GM06990 (cell line): ENCODE data around the gene DTYMK.

Experiments
- DNase-seq: peaks from one replicate; pipeline ENCODE4 v3.0.0-alpha.2; 2011; ENCODE audit not compliant: insufficient read length; ENCODE audit errors: extremely low read depth
- H3K27me3 ChIP-seq: replicated peaks from 2 replicates; pipeline ENCODE4 v1.6.0; 2011; ENCODE audit warnings: low read length; ENCODE audit not compliant: control insufficient read depth, insufficient read depth
- H3K36me3 ChIP-seq: 2 replicates; pipeline ENCODE4 v1.5.1; 2011; ENCODE audit warnings: low read length; ENCODE audit not compliant: control insufficient read depth, insufficient read depth
- H3K4me3 ChIP-seq: replicated peaks from 2 replicates; pipeline ENCODE4 v1.5.1; 2011; ENCODE audit warnings: low read depth, mild to moderate bottlenecking, control low read depth, low read length
- CTCF ChIP-seq: IDR thresholded peaks from 2 replicates; pipeline ENCODE4 v1.5.1; 2011; ENCODE audit warnings: low read length, control low read depth, mild to moderate bottlenecking, inconsistent platforms; ENCODE audit not compliant: insufficient read depth, poor library complexity, severe bottlenecking

The DTYMK gene

GRCh38 chr2:241649927-241650326 lies 36.7 kb downstream of the DTYMK start:
- H3K36me3 ChIP-seq, result peaks cover 22% of the 10 kb centered on the region
- no peaks in the 10 kb centered on the region for H3K27me3 ChIP-seq
- no peak for TF ChIP-seq CTCF
- DNase-seq, result no peak
- no peak overlapping the region for H3K4me3 ChIP-seq

GRCh38 chr2:241649404-241649803 lies 37.2 kb downstream of the DTYMK start:
- no peak overlapping the region for H3K4me3 ChIP-seq
- no peak for DNase-seq
- H3K27me3 ChIP-seq, result no peaks in the 10 kb centered on the region
- peaks cover 18% of the 10 kb centered on the region for H3K36me3 ChIP-seq
- TF ChIP-seq CTCF, result no peak

GRCh38 chr2:241648453-241648852 lies 38.2 kb downstream of the DTYMK start:
- no peaks in the 10 kb centered on the region for H3K27me3 ChIP-seq
- peaks cover 18% of the 10 kb centered on the region for H3K36me3 ChIP-seq
- no peak for TF ChIP-seq CTCF
- no peak overlapping the region for H3K4me3 ChIP-seq
- no peak for DNase-seq

GRCh38 chr2:241645915-241646645 lies 40.5 kb downstream of the DTYMK start:
- Histone ChIP-seq H3K36me3 (peaks cover 10% of the 10 kb centered on the region), H3K4me3 (no peak overlapping the region), H3K27me3 (no peaks in the 10 kb centered on the region)
- no peak for DNase-seq
- no peak for TF ChIP-seq CTCF

- Histone ChIP-seq H3K36me3 (peaks cover 7% of the 10 kb centered on the region), H3K27me3 (no peaks in the 10 kb centered on the region), H3K4me3 (no peak overlapping the region)
- no peak for TF ChIP-seq CTCF
- DNase-seq, result no peak
These were observed 41.3 kb downstream of the DTYMK start for GRCh38 chr2:241645056-241645914.
